ENCODE data around the gene SORCS2. TPM values are rescaled to one million over a fixed set of nuclear protein-coding genes. Genes with fewer than 3 reads are reported as not detected.
A peak's percentile ranks its signal among the peaks of the same experiment; 100 is the strongest.

The SORCS2 gene
- total RNA-seq, 1 donor from 2014 or later: 10.9 TPM

DNA sequence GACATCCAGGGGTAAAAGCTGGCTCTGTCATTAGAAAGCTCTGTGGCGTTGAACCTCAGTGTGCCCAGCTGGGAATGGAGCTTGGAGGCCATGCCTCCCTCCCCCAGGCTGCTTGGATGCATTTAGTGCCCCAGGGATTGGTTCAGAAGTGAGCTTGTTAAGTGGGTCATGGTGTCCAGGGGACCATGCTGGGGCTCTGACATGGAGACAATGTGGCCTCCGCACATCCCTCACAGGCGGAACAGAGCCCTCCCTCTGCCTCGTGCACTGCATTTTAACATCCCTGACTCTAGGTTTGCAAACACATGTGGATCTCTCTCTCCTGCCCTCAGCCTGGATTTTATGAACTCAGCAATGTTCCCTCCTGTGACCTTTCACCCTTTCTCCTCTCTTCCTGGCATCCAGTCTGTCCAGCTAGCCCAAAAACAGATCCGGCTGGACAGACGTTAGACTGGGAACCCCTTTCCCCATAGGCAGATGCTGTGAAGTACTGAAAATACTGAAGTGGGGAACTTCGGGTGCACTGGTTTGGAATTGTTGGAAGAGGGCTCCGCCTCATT is 81.5 kb downstream of the SORCS2 start:
- TF ChIP-seq, protein P1, sequence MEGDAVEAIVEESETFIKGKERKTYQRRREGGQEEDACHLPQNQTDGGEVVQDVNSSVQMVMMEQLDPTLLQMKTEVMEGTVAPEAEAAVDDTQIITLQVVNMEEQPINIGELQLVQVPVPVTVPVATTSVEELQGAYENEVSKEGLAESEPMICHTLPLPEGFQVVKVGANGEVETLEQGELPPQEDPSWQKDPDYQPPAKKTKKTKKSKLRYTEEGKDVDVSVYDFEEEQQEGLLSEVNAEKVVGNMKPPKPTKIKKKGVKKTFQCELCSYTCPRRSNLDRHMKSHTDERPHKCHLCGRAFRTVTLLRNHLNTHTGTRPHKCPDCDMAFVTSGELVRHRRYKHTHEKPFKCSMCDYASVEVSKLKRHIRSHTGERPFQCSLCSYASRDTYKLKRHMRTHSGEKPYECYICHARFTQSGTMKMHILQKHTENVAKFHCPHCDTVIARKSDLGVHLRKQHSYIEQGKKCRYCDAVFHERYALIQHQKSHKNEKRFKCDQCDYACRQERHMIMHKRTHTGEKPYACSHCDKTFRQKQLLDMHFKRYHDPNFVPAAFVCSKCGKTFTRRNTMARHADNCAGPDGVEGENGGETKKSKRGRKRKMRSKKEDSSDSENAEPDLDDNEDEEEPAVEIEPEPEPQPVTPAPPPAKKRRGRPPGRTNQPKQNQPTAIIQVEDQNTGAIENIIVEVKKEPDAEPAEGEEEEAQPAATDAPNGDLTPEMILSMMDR (IDR thresholded peaks at IDR 0.05): no peak
- Mint-ChIP-seq H3K36me3 (ENCODE audit: low read depth) (peaks cover 10% of the 10 kb centered on the region), H3K4me3 (ENCODE audit: unreplicated experiment) (no peak overlapping the region), H3K9me3 (ENCODE audit: low read depth) (peaks cover 9% of the 10 kb centered on the region), H3K27ac (ENCODE audit: unreplicated experiment) (no peak overlapping the region), H3K4me1 (ENCODE audit: low read depth) (no peaks in the 10 kb centered on the region), H3K27me3 (ENCODE audit: low read depth) (peaks cover 36% of the 10 kb centered on the region)
- no peak for DNase-seq (ENCODE audit: low spot score)

DNA sequence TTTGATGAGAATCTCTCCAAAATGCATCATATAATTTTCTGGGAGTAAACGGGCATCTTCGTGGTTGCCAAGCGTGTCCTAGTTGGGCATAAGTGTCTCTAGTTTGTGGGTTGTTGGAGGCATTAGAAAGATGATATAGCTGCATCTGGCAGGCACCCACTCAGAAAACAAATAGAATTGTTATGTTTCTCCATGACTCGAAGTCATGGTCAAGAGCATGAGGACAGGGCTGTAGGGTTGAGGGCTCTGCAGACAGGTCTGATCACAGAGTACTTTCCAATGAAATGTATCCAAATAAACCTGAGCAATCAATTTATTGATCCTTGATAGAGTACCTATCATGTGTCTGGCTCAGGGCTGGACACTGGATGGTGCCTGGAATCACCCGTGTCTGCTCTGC is 82.7 kb downstream of the SORCS2 start:
- H3K27me3 Mint-ChIP-seq (ENCODE audit: low read depth): peaks cover 40% of the 10 kb centered on the region

DNA sequence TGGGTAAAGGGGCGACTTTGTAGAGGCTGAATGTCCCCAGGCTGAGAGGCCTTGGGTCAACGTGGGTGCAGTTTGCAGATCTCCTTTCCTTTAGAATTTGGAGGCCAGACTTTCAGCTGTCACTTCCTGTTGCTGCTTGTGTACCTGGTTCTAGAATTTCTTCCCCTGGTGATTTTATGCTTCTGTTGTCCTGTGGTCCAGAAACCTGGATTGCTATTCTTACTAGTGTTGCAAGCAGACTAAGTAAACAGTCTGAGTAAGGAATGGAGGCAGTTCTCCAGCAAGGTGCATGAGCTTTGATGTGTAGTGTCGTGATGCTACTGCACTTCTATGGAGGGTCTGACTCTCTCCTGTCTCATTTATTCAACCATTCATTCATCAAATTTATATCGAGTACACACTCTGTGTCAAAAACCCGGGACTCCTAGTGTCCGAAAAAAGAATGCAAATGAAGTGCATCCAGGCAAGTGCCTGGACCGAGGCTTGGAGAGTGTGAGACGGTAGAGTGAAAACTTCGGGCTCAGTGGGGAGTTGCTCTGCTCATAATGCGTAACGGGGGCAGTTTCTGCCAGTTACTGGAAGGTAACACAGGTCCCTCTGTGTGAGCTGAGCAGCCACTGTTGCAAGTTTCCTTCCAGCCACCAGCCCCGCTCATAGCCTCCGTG is 83.3 kb downstream of the SORCS2 start:
- H3K36me3 Mint-ChIP-seq (ENCODE audit: low read depth): peaks cover 7% of the 10 kb centered on the region
- peaks cover 38% of the 10 kb centered on the region for H3K27me3 Mint-ChIP-seq (ENCODE audit: low read depth)
- DNase-seq (ENCODE audit: low spot score): no peak
- TF ChIP-seq, protein P1 (IDR thresholded peaks at IDR 0.05): peak; percentile 19
- H3K4me1 Mint-ChIP-seq (ENCODE audit: low read depth): peaks cover 1% of the 10 kb centered on the region
- no peak overlapping the region for H3K27ac Mint-ChIP-seq (ENCODE audit: unreplicated experiment)
- H3K9me3 Mint-ChIP-seq (ENCODE audit: low read depth): peaks cover 6% of the 10 kb centered on the region
- H3K4me3 Mint-ChIP-seq (ENCODE audit: unreplicated experiment): no peak overlapping the region

More for the DNA sequence above, 82.7 kb downstream of the SORCS2 start:
- no peaks in the 10 kb centered on the region for H3K4me1 Mint-ChIP-seq (ENCODE audit: low read depth)
- TF ChIP-seq, protein P1 (IDR thresholded peaks at IDR 0.05): no peak
- H3K9me3 Mint-ChIP-seq (ENCODE audit: low read depth): peaks cover 9% of the 10 kb centered on the region
- H3K4me3 Mint-ChIP-seq (ENCODE audit: unreplicated experiment): no peak overlapping the region
- no peak overlapping the region for H3K27ac Mint-ChIP-seq (ENCODE audit: unreplicated experiment)
- no peak for DNase-seq (ENCODE audit: low spot score)
- H3K36me3 Mint-ChIP-seq (ENCODE audit: low read depth): peaks cover 10% of the 10 kb centered on the region

DNA sequence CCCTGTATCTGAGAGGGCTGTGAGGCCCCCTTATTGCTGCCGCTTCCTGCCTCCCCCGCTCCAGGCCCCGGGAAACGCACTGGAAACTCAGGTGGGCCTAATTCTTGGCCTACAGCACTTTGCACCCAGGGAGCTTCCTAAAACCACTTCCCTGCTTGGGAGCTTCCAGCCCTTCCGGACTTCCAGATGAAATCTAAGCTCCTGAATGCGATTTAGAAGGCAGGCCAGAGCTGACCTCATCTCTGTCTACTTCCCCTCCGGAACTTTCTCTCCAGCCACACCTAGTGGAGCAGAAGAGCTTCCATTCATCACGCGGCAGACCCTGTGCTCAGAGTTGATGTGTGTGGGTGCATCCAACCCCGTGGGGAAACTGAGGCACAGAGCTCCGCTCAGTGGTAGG is 84.2 kb downstream of the SORCS2 start:
- Mint-ChIP-seq H3K9me3 (ENCODE audit: low read depth) (no peaks in the 10 kb centered on the region), H3K27ac (ENCODE audit: unreplicated experiment) (no peak overlapping the region), H3K36me3 (ENCODE audit: low read depth) (peaks cover under 1% of the 10 kb centered on the region), H3K4me3 (ENCODE audit: unreplicated experiment) (no peak overlapping the region), H3K4me1 (ENCODE audit: low read depth) (peaks cover 9% of the 10 kb centered on the region), H3K27me3 (ENCODE audit: low read depth) (peaks cover 39% of the 10 kb centered on the region)
- DNase-seq (ENCODE audit: low spot score): no peak
- TF ChIP-seq, protein P1 (IDR thresholded peaks at IDR 0.05): no peak

DNA sequence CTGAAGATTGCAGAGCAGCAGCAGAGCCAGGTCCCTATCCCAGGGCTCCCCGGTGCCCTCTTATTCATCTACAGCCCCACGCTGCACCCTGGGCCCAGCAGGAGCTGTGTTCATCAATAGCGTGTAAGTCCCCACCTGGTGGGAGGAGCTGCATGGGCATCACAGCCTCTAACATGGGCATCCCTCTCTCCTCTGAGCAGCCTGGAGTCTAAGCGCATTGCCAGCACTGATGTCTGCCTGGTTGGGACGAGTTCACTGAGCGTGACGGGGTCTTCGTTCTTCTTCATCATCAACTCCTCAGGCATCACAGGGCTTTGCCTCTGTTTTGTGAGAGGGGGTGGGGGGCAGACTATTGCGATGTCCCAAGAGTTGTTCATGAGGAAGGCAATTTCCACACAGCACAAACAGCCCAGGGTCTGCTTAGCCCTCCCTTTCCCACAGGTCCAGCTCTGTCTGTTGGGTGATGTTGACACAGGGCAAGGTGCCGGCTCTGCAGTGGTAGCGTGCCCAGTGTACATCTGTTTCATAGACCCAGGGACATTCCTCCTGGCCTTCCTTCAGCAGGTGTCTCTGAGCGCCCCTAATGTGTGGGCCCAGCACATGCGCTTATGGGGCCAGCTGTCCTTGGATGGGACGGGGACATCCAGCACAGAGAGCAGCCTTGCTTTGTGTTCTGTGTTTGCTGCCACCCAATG is 85.9 kb downstream of the SORCS2 start:
- Mint-ChIP-seq H3K4me3 (ENCODE audit: unreplicated experiment) (no peak overlapping the region), H3K4me1 (ENCODE audit: low read depth) (peaks cover 9% of the 10 kb centered on the region), H3K36me3 (ENCODE audit: low read depth) (no peaks in the 10 kb centered on the region), H3K27me3 (ENCODE audit: low read depth) (peaks cover 39% of the 10 kb centered on the region), H3K9me3 (ENCODE audit: low read depth) (no peaks in the 10 kb centered on the region), H3K27ac (ENCODE audit: unreplicated experiment) (no peak overlapping the region)
- no peak for DNase-seq (ENCODE audit: low spot score)
- TF ChIP-seq, protein P1 (IDR thresholded peaks at IDR 0.05): no peak

Measured in chondrocyte (in vitro differentiated cells).